Mesenchymal stem cell (in vitro differentiated cells and primary cell): Measurements from ENCODE around the gene MTCL1.
A peak's percentile ranks its signal among the peaks of the same experiment; 100 is the strongest.

ENCODE experiments used
- DNase-seq: peaks from one replicate; pipeline ENCODE4 v3.0.0-alpha.2; 2013
- H2AFZ ChIP-seq: one replicate; pipeline ENCODE4 v1.6.1; 2013; ENCODE audit warnings: low read depth, mild to moderate bottlenecking, control low read depth, inconsistent platforms, low read length, moderate library complexity
- H2AK5ac ChIP-seq: 2 replicates; pipeline ENCODE4 v1.6.1; 2013; ENCODE audit warnings: low read length, moderate library complexity, mild to moderate bottlenecking, inconsistent platforms; ENCODE audit not compliant: severe bottlenecking
- H2BK120ac ChIP-seq: one replicate; pipeline ENCODE4 v1.6.1; 2013; ENCODE audit warnings: low read depth, mild to moderate bottlenecking, inconsistent platforms, low read length, moderate library complexity
- H2BK12ac ChIP-seq, 2 experiments: one replicate each; pipeline ENCODE4 v1.6.1; 2013; ENCODE audit warnings: inconsistent platforms in 2 of 2, low read length in 2 of 2, mild to moderate bottlenecking in 2 of 2, moderate library complexity in 2 of 2, control low read depth in 1 of 2
- H2BK15ac ChIP-seq: one replicate; pipeline ENCODE4 v1.6.1; 2013; ENCODE audit warnings: mild to moderate bottlenecking, low read depth, inconsistent platforms; ENCODE audit not compliant: poor library complexity, severe bottlenecking
- H2BK5ac ChIP-seq: 2 replicates; pipeline ENCODE4 v1.6.1; 2013; ENCODE audit warnings: low read depth, mild to moderate bottlenecking, low read length, control low read depth, inconsistent platforms; ENCODE audit not compliant: poor library complexity, severe bottlenecking
- H3K14ac ChIP-seq, 2 experiments: one replicate each; pipeline ENCODE4 v1.6.1; 2013; ENCODE audit warnings: inconsistent platforms in 2 of 2, low read length in 2 of 2, control low read depth in 1 of 2, mild to moderate bottlenecking in 1 of 2, moderate library complexity in 1 of 2
- H3K18ac ChIP-seq, 2 experiments: one replicate each; pipeline ENCODE4 v1.6.1; 2013; ENCODE audit warnings: inconsistent platforms in 2 of 2, low read length in 2 of 2, control low read depth in 1 of 2, low read depth in 1 of 2, mild to moderate bottlenecking in 1 of 2
- H3K23ac ChIP-seq, 2 experiments: one replicate each; pipeline ENCODE4 v1.6.1; 2013; ENCODE audit warnings: inconsistent platforms in 2 of 2, low read length in 2 of 2, mild to moderate bottlenecking in 2 of 2, moderate library complexity in 2 of 2, control low read depth in 1 of 2
- H3K27ac ChIP-seq: 2 replicates; pipeline ENCODE4 v1.5.1; 2013; ENCODE audit warnings: mild to moderate bottlenecking, moderate library complexity, low read length, control low read depth, inconsistent platforms; ENCODE audit not compliant: poor library complexity, severe bottlenecking
- H3K27me3 ChIP-seq, 2 experiments: 2 replicates each; pipeline versions ENCODE4 v1.6.1 to v1.7.0; 2013; ENCODE audit warnings: low read length in 2 of 2, mild to moderate bottlenecking in 2 of 2, moderate library complexity in 2 of 2, control low read depth in 1 of 2, inconsistent platforms in 1 of 2; ENCODE audit not compliant: control insufficient read depth in 1 of 2, insufficient read depth in 1 of 2
- H3K36me3 ChIP-seq, 2 experiments: 2 replicates each; pipeline versions ENCODE4 v1.6.1 to v1.7.0; 2013; ENCODE audit warnings: low read length in 2 of 2, control low read depth in 1 of 2, inconsistent platforms in 1 of 2, low read depth in 1 of 2, mild to moderate bottlenecking in 1 of 2; ENCODE audit not compliant: insufficient read depth in 2 of 2, control insufficient read depth in 1 of 2
- H3K4ac ChIP-seq, 2 experiments: one replicate each; pipeline ENCODE4 v1.6.1; 2013; ENCODE audit warnings: inconsistent platforms in 2 of 2, low read length in 2 of 2, mild to moderate bottlenecking in 2 of 2, moderate library complexity in 2 of 2, control low read depth in 1 of 2, low read depth in 1 of 2
- H3K4me1 ChIP-seq: 2 replicates; pipeline ENCODE4 v1.6.1; 2013; ENCODE audit warnings: low read depth, low read length, control low read depth; ENCODE audit not compliant: control insufficient read depth, insufficient read depth
- H3K4me2 ChIP-seq: 2 replicates; pipeline ENCODE4 v1.6.1; 2013; ENCODE audit warnings: low read length, mild to moderate bottlenecking, inconsistent platforms; ENCODE audit not compliant: poor library complexity, severe bottlenecking
- H3K4me3 ChIP-seq, 2 experiments: 2 replicates each; pipeline versions ENCODE4 v1.5.1 to v1.7.0; 2013; ENCODE audit warnings: low read length in 2 of 2, mild to moderate bottlenecking in 2 of 2, control low read depth in 1 of 2, low read depth in 1 of 2; ENCODE audit not compliant: insufficient read depth in 1 of 2
- H3K79me1 ChIP-seq: replicated peaks from 2 replicates; pipeline ENCODE4 v1.6.1; 2013; ENCODE audit warnings: mild to moderate bottlenecking, control low read depth, low read length, inconsistent platforms; ENCODE audit not compliant: poor library complexity, severe bottlenecking
- H3K9ac ChIP-seq: 2 replicates; pipeline ENCODE4 v1.7.0; 2013; ENCODE audit warnings: mild to moderate bottlenecking, low read length, moderate library complexity
- H3K9me3 ChIP-seq: 2 replicates; pipeline ENCODE4 v1.7.0; 2013; ENCODE audit warnings: mild to moderate bottlenecking, low read length; ENCODE audit not compliant: control insufficient read depth
- H4K8ac ChIP-seq: one replicate; pipeline ENCODE4 v1.6.1; 2013; ENCODE audit warnings: inconsistent platforms, mild to moderate bottlenecking, low read length, moderate library complexity
- H4K91ac ChIP-seq: one replicate; pipeline ENCODE4 v1.6.1; 2013; ENCODE audit warnings: mild to moderate bottlenecking, low read length, inconsistent platforms
- WGBS: methylation state at CpG from one replicate; pipeline ENCODE4 v1.1.7; 2013; ENCODE audit warnings: mixed read lengths; 5-methylcytosine and 5-hydroxymethylcytosine counted together

The MTCL1 gene

GRCh38 chr18:8732442-8733360 lies 27.3 kb downstream of the MTCL1 start:
- peak overlapping the region; percentile 65 for H2BK15ac ChIP-seq
- no peak overlapping the region for H4K91ac ChIP-seq
- no peaks in the 10 kb centered on the region for H3K79me1 ChIP-seq
- peak overlapping the region; percentile 60 for H2AK5ac ChIP-seq
- H3K9ac ChIP-seq = no peak overlapping the region
- no peaks in the 10 kb centered on the region for H3K27me3 ChIP-seq
- peaks cover 32 to 78% of the 10 kb centered on the region in 2 experiments for H3K36me3 ChIP-seq
- H4K8ac ChIP-seq = peak overlapping the region; percentile 41
- H2BK120ac ChIP-seq = no peak overlapping the region
- H2BK12ac ChIP-seq = peak overlapping the region; percentile 21 to 51
- H3K4me1 ChIP-seq = peaks cover 33% of the 10 kb centered on the region
- no peak overlapping the region for H3K4ac ChIP-seq
- H3K4me3 ChIP-seq = no peak overlapping the region
- WGBS = 94% methylated on average over 18 of the region's 22 CpGs
- no peak overlapping the region for H3K23ac ChIP-seq
- no peak overlapping the region for H2BK5ac ChIP-seq
- DNase-seq = no peak
- no peak overlapping the region for H3K4me2 ChIP-seq
- H2AFZ ChIP-seq = no peak overlapping the region
- H3K27ac ChIP-seq = peak overlapping the region; percentile 35
- peak overlapping the region in 1 of 2 experiments; percentile 37 for H3K18ac ChIP-seq
- H3K14ac ChIP-seq = no peak overlapping the region
- no peaks in the 10 kb centered on the region for H3K9me3 ChIP-seq

GRCh38 chr18:8734496-8734895 lies 29.1 kb downstream of the MTCL1 start:
- Histone ChIP-seq H3K18ac (no peak overlapping the region), H2BK15ac (peak overlapping the region; percentile 15), H4K91ac (no peak overlapping the region), H3K27ac (peak overlapping the region; percentile 18), H3K27me3 (no peaks in the 10 kb centered on the region), H4K8ac (no peak overlapping the region), H3K4me2 (no peak overlapping the region), H3K36me3 (peaks cover 36 to 83% of the 10 kb centered on the region in 2 experiments), H2AK5ac (no peak overlapping the region), H3K4me3 (no peak overlapping the region), H3K4me1 (peaks cover 26% of the 10 kb centered on the region), H3K23ac (no peak overlapping the region), H2BK120ac (no peak overlapping the region), H2BK12ac (no peak overlapping the region), H3K14ac (no peak overlapping the region), H3K79me1 (no peaks in the 10 kb centered on the region), H3K9ac (no peak overlapping the region), H3K9me3 (no peaks in the 10 kb centered on the region), H3K4ac (no peak overlapping the region), H2AFZ (no peak overlapping the region), H2BK5ac (no peak overlapping the region)
- 97% methylated on average over 5 of the region's 5 CpGs for WGBS
- DNase-seq = no peak

- DNase-seq = no peak
- H2BK12ac ChIP-seq = no peak overlapping the region
Measured at GRCh38 chr18:8735274-8735673, 29.9 kb downstream of the MTCL1 start.

GRCh38 chr18:8741117-8741516 lies 35.8 kb downstream of the MTCL1 start:
- Histone ChIP-seq H3K9me3 (no peaks in the 10 kb centered on the region), H2BK120ac (no peak overlapping the region), H3K9ac (no peak overlapping the region), H2AK5ac (no peak overlapping the region), H3K4me1 (peaks cover 6% of the 10 kb centered on the region), H3K4me2 (no peak overlapping the region), H3K27ac (peak overlapping the region; percentile 2), H3K27me3 (no peaks in the 10 kb centered on the region), H2AFZ (no peak overlapping the region), H3K14ac (no peak overlapping the region), H3K79me1 (no peaks in the 10 kb centered on the region), H3K36me3 (peaks cover 30 to 94% of the 10 kb centered on the region in 2 experiments), H3K18ac (no peak overlapping the region), H2BK5ac (no peak overlapping the region), H3K4ac (no peak overlapping the region), H3K23ac (no peak overlapping the region), H3K4me3 (no peak overlapping the region), H4K91ac (no peak overlapping the region), H2BK15ac (no peak overlapping the region), H2BK12ac (no peak overlapping the region), H4K8ac (no peak overlapping the region)
- DNase-seq = no peak
- WGBS = 71% methylated on average over 1 of the region's 1 CpG

More at GRCh38 chr18:8735274-8735673, 29.9 kb downstream of the MTCL1 start:
- H3K18ac ChIP-seq = no peak overlapping the region
- no peak overlapping the region for H2AFZ ChIP-seq
- no peak overlapping the region for H3K4me3 ChIP-seq
- WGBS = 68% methylated on average over 2 of the region's 2 CpGs
- no peaks in the 10 kb centered on the region for H3K27me3 ChIP-seq
- H3K4ac ChIP-seq = no peak overlapping the region
- no peak overlapping the region for H3K4me2 ChIP-seq
- no peaks in the 10 kb centered on the region for H3K9me3 ChIP-seq
- H2BK120ac ChIP-seq = no peak overlapping the region
- no peak overlapping the region for H2BK5ac ChIP-seq
- H3K14ac ChIP-seq = no peak overlapping the region
- peak overlapping the region; percentile 63 for H2AK5ac ChIP-seq
- H3K36me3 ChIP-seq = peaks cover 36 to 85% of the 10 kb centered on the region in 2 experiments
- H3K4me1 ChIP-seq = peaks cover 23% of the 10 kb centered on the region
- H4K91ac ChIP-seq = no peak overlapping the region
- peak overlapping the region; percentile 61 for H3K27ac ChIP-seq
- H2BK15ac ChIP-seq = no peak overlapping the region
- H3K79me1 ChIP-seq = no peaks in the 10 kb centered on the region
- H3K23ac ChIP-seq = no peak overlapping the region
- H4K8ac ChIP-seq = no peak overlapping the region
- H3K9ac ChIP-seq = no peak overlapping the region
